NCI-H2196 (cell line): ENCODE measurements around the gene PPP1R12C.
"Not testable (repeated sequence)": the region's sequence is repeated elsewhere in the genome, so short reads cannot be mapped to it uniquely, and the experiment has no call there.

ENCODE experiments used
- DNase-seq: peaks from one replicate; lab custom pipeline; 2025; ENCODE audit not compliant: unreplicated experiment; lab: John Stamatoyannopoulos, UW

Gene PPP1R12C

DNA sequence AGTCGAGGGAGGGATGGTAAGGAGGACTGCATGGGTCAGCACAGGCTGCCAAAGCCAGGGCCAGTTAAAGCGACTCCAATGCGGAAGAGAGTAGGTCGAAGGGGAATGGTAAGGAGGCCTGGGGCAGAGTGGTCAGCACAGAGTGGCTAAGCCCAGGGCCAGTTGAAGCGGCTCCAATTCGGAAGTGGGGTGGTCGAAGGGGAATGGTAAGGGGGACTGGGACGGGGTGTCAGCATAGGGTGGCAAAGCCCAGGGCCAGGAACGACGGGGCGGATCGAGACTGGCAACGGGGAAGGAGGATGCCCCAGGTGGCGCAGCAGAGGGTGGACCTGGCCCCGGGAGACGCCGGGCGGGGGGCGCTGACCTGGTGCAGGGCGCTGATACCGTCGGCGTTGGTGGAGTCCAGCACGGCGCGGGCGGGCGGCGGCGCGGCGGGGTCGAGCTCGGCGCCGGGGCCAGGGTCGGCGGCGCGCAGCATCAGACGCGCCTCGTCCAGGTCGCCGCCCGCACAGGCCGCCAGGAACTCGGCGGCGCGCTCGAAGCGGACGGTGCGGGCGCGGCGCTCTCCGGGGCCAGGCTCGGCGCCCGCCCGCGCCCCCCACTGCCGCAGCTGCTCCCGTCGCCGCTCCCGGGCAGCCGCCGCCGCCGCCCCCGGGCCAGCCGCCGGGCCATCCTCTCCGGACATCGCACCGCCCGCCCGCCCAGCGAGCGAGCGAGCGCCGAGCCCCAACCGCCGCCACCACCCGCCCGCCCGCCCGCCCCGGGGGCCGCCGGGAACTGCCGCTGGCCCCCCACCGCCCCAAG is at the start of gene PPP1R12C:
Gene PPP1R12C (minus strand): TSS at position 779 of the 804 bp plus-strand sequence. CDS start 94 bp downstream, at position 685.
- no peak for DNase-seq

- DNase-seq: peak; percentile 97
These were observed 49.3 kb upstream of the PPP1R12C start, which contains the start of gene DNAAF3 for GRCh38 chr19:55166530-55167268. TSS of gene DNAAF3 (minus strand) at chr19:55166613. CDS start at chr19:55166413, 200 bp downstream.

- peak; percentile 80 for DNase-seq
These were observed 48.6 kb upstream of the PPP1R12C start for GRCh38 chr19:55165952-55166529.

- DNase-seq: no peak
These were observed 44.3 kb upstream of the PPP1R12C start for GRCh38 chr19:55161571-55162322.

- DNase-seq: no peak
These were observed 43.5 kb upstream of the PPP1R12C start for GRCh38 chr19:55160986-55161365.

DNA sequence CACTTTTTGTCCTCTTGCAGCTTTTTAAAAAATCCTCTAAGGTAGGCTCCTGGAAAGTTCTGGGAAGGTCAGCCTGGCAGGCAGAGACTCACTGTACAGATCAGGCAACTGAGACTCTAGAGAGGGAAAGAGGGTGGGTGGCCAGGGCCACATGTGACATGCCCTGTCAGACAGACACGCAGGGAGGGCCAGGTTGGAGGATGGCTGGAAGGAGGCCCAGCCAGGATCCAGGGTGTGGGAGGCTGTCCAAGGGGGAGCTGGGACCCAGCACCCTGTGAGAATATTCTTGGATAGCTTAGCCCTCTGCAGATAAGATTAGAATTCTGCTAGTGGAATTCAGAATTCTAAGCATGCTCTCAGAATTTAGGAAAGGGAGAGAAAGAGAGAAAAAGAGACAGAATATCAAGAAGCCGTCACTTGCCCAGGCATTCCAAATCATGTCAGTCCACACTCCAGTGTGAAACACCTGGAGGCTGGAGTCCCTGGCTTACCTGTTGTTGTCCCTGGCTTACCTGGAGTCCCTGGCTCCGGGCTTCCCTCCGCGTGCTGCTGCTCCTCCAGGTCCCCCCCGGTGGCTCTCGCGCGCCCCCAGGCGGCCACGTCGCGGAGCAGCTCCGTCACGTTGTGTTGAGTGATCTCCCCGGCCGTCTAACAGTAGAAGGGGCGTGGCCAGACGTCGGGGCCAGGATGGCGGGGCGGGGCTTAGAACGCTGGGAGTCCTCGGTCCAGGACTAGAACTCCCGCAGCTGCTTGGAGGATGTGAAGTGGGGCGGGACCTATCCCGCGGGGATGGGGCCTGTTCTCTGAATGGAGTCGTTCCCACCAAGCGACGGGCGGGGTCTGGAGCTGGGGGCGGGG is 42.9 kb upstream of the PPP1R12C start:
- peak; percentile 98 for DNase-seq

DNA sequence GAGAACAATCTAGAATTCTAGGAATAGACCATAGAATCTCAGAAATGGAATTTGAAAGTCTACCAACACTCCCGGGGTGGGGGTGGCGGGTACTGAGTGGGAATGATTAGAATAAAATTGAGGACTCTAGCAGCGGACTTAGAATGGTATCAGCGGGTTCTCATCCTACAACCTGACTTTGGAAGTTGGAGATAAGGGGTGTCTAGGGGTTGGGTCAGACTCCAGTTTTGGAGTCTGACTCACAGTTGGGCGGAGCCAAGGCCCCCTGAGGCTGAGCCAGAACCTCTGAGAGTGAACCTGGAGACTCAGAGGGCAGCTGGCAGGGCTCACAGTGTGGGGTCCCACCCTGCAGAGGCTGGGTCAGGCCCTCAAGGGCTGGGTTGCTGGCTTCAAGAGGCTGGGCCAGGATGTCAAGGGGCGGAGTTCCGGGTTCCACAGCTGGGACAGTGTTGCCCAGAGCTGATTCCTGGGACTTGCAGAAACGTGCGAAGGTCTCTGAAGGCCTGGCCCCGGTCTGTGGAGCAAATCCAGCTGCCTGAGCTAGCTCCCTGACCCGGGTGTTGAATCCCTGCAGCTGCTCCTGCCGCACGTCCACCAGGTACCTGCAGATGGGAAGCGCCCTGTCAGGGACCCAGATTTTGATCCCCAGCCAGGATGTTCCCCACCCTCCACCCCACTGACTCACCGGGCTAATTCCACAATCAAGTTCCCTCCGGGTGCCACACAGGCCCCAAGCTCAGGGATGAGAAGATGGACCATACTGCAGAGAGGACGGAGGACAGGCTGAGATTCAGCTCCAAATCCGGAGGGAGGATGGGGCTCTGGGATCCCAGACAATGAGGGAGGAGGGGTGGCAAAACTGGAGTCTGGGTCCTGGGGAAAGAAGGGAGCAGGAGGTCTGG is 41.7 kb upstream of the PPP1R12C start:
- DNase-seq: no peak

- DNase-seq: no peak
These were observed 41.0 kb upstream of the PPP1R12C start for GRCh38 chr19:55158423-55158822.

DNA sequence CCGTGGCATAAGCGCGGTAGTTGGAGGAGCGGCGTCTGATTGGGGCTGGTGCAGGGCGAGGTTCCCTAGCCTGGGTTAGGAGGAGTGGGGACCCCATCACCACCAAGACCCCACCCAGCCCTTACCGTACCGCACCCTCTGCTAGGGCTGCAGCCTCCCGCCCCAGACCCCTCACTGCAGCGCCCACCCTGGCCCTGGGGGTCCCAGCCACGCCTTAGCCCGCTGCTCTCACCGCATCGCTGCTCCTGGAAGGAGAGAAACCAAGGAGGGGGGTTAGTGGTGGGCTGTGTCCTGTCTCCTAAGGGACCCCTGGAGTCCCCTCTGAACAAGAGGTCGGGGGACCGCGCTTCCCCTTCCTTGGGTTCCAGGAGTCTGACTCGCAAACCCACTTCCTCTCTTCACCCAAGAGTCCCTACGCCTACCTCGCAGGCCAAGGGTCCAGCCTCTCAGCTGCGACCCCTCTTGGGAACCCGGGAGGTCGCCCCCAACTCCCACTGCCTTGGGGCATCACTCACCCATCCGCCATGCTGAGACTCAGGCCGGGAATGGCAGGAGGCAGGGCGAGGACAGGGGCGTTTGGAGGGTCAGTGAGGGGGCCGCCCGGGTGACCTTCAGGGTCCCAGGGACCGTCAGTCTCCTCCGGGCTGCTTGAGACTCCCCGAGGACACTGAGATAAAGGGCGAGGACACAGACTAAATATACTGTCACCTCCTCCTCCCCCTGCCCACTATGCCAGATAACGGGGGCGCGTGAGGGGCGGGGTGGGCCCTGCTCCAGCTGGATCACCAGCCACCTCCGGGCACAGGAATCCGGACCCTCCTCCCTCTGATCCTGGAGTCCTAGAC is 39.8 kb upstream of the PPP1R12C start, which contains the start of gene TNNI3:
Gene TNNI3 (minus strand): TSS at position 669 of the 845 bp plus-strand sequence. CDS start 143 bp downstream, at position 526.
- no peak for DNase-seq

DNA sequence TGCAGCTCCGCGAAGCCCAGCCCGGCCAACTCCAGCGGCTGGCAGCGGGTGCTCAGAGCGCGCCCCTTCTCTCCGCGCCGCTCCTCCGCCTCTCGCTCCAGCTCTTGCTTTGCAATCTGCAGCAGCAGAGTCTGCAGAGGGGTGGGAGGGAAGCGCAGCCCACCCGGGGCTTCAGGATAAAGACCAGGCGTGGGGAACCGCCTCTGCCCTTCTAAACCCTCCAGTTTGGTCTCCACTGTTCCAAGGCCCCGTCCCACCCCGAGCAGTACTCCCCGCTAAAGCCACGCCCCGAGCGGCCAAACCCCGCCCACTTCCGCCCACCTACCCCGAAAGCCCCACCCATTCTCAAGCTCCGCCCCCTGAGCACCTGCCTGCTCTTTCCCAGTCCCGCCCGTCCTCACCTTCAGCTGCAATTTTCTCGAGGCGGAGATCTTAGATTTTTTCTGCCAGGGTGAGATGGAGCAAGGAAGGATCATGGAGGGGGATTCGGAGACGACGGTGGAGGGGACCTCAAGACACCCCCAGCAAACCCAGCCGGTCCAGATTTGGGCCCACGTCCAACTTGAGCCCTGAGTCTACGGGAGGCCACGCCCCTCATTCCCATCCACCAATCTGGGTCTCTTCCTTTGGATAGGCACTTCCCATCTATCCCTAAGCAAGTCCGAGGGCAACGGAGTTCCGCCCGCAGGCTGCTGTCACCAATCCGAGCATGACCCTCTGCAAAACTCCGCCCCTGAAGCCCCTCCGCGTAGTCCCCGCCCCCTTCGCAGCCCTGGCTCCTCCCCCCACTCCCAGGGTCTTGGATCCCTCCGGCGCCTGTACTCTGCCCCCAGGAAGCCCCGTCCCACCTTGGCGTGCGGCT is 39.0 kb upstream of the PPP1R12C start:
- peak; percentile 92 for DNase-seq

DNA sequence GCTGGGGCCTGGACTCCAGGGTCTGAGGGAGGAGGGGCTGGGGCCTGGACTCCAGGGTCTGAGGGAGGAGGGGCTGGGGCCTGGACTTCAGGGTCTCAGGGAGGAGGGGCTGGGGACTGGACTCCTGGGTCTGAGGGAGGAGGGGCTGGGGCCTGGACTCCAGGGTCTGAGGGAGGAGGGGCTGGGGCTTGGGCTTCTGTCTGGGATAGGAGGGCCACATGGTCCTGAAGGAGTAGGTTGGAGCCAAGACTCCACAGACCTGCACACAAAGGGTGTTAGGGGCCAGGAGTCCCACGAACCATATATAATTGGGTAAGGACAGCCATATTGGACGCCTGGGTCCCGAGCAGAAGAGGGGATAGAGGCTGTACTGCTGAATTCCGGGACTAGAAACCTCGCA is 38.3 kb upstream of the PPP1R12C start:
- DNase-seq: not testable (repeated sequence)

DNA sequence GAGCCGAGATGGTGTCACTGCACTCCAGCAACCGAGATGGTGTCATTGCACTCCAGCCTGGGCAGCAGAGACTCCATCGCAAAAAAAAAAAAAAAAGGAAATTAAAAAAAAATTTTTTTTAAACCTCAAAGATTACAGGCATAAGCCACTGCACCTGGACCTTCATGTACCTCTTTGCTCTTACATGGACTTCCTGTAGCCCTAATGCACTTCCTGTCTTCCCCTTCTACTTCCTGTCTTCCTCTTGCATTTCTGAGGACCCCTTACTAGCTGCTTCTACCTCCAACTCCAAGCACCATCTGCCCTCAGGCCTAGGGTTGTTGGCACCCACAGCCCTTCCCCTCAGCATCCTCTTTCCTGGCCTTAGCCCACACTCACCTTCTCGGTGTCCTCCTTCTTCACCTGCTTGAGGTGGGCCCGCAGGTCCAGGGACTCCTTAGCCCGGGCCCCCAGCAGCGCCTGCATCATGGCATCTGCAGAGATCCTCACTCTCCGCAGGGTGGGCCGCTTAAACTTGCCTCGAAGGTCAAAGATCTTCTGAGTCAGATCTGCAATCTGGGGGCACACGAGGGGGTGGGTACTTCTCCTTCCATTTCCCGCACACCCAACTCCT is 36.3 kb upstream of the PPP1R12C start:
- DNase-seq: no peak

GRCh38 chr19:55152017-55152416 is 34.6 kb upstream of the PPP1R12C start:
- DNase-seq: no peak

DNA sequence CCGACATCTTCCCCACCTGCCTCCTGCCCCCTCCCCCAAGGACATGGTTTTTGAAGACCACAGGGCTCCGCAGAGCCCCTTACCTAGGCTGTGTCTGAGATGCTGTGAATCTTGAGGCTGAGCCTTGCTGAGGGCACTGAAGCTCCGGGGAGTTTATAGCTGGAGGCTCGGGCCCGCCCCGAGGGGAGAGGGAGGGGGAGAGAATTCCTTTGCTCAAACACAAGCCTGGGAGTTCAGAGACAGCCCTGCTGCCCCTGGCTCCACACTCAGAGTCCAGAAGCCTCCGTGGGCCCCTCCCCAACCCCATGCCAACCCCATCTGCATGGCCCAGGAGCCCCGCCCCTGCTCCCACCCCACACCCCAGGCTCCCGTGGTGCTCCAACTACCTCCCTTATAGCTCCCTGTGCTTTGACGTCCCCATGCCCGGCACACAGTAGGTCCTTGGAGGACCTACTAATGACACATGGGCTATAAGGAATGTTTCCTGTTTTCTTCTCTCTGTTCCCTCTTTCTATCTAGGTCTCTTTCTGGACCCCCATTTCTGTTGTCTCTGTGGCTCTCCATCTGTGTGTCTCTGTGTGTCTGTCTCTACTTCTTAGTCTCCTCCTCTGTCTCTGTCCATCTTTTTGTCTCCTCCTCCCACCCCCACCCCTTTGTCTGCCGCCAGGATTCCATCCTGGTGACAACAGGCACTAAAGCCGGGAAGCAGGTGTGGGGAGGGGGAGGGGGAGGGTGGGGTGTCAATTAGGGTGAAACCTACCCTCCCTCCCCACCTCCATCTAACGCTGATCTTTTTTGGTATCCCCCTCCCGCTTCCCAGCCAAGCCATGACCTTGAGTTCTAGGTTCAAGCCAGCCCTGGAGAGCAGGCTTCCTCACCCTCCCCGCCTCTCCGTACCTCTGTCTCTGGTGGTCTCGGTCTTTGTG is 31.9 kb upstream of the PPP1R12C start, which contains the start of gene TNNT1:
Gene TNNT1 (minus strand): TSS at position 129 of the 926 bp plus-strand sequence. CDS start 2,049 bp downstream, outside the sequence.
- no peak for DNase-seq

- peak; percentile 37 for DNase-seq
These were observed 30.3 kb upstream of the PPP1R12C start for GRCh38 chr19:55147545-55148251.
